ENCODE measurements around the gene ALKBH3. TPM values are rescaled to one million over a fixed set of nuclear protein-coding genes. Genes with fewer than 3 reads are reported as not detected.

ALKBH3 gene
- total RNA-seq, 4 donors from 2014 or later = 17.4 to 38.2 (median 24.6) TPM

DNA sequence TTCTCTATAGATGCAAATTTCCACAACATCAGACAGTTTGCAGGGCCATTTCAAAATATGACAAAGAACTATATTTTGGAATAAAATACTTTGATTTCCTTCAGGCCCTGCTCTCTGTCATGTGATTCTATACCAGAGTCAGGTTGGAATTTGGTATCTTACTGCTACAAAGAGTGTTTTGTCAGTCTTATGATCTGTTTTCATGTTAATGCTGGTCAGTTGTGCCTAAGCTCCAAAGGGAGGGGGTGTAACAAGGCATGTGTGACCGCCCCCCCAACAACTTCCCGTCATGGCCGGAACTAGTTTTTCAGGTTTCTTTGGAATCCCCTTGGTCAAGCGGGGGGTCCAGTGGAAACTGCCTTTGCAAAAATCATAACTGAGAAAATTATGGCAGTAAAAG is 76.9 kb downstream of the ALKBH3 start:
- Histone ChIP-seq H3K36me3 (no peaks in the 10 kb centered on the region), H3K4me1 (peaks cover 2 to 6% (median 4%) of the 10 kb centered on the region in 4 donors), H3K27ac (replicated peaks in 1 of 4) (no peak overlapping the region), H3K9me3 (no peaks in the 10 kb centered on the region), H3K27me3 (no peaks in the 10 kb centered on the region), H3K4me3 (no peak overlapping the region)
- 87% methylated on average over 4 of the region's 4 CpGs for WGBS
- DNase-seq (ENCODE audit: extremely low spot score) = no peak
- TF ChIP-seq POLR2A (IDR thresholded peaks at IDR 0.05; ENCODE audit: low read depth) = no peak
- no peak for TF ChIP-seq POLR2AphosphoS5 (IDR thresholded peaks at IDR 0.05)
- no peak for TF ChIP-seq EP300 (IDR thresholded peaks at IDR 0.05)
- TF ChIP-seq, protein P1, sequence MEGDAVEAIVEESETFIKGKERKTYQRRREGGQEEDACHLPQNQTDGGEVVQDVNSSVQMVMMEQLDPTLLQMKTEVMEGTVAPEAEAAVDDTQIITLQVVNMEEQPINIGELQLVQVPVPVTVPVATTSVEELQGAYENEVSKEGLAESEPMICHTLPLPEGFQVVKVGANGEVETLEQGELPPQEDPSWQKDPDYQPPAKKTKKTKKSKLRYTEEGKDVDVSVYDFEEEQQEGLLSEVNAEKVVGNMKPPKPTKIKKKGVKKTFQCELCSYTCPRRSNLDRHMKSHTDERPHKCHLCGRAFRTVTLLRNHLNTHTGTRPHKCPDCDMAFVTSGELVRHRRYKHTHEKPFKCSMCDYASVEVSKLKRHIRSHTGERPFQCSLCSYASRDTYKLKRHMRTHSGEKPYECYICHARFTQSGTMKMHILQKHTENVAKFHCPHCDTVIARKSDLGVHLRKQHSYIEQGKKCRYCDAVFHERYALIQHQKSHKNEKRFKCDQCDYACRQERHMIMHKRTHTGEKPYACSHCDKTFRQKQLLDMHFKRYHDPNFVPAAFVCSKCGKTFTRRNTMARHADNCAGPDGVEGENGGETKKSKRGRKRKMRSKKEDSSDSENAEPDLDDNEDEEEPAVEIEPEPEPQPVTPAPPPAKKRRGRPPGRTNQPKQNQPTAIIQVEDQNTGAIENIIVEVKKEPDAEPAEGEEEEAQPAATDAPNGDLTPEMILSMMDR (IDR thresholded peaks at IDR 0.05) = no peak
- intact Hi-C loops (cut with DNase I) = no loop called here

DNA sequence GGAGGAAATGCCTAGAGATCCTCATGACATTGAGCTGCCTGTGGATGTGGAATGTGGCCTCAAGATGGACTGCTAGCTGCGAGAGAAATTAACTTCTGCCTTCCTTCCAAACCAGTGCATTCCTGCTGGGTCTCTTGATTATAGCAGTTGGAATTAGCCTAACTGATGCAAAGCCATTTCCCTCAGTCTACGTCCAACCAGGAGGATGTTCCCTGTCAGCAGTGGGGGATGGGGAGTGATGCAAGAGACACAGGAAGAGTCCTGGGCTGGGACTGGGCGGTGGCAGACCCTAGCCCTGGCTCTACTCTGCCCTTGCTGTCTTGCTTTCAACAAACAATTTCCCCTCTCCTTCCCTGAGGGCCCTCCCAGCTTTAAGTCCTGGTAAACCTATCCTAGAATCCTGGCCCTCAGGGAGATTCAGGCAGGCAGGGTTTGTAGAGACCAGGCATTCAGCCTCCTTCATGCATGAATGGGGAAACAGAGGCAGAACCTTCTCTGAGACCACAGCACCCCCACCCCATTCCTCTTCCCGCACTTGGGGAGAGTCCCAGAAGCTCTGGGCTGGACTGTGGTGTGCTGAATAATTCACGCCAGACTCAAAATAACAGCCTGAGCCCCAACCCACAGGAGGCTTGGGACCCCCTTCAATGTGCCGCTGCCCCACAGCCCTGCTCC is 78.8 kb downstream of the ALKBH3 start:
- no peaks in the 10 kb centered on the region for H3K9me3 ChIP-seq
- no peak overlapping the region for H3K27ac ChIP-seq (replicated peaks in 1 of 4)
- 64% methylated on average over 5 of the region's 6 CpGs for WGBS
- DNase-seq (ENCODE audit: extremely low spot score) = no peak
- H3K36me3 ChIP-seq = no peaks in the 10 kb centered on the region
- no peaks in the 10 kb centered on the region for H3K27me3 ChIP-seq
- TF ChIP-seq, protein P1 (IDR thresholded peaks at IDR 0.05) = no peak
- no peak for TF ChIP-seq POLR2A (IDR thresholded peaks at IDR 0.05; ENCODE audit: low read depth)
- TF ChIP-seq EP300 (IDR thresholded peaks at IDR 0.05) = no peak
- peaks cover 5 to 9% (median 6%) of the 10 kb centered on the region in 4 donors for H3K4me1 ChIP-seq
- intact Hi-C loops (cut with DNase I) = no loop called here
- no peak overlapping the region for H3K4me3 ChIP-seq

DNA sequence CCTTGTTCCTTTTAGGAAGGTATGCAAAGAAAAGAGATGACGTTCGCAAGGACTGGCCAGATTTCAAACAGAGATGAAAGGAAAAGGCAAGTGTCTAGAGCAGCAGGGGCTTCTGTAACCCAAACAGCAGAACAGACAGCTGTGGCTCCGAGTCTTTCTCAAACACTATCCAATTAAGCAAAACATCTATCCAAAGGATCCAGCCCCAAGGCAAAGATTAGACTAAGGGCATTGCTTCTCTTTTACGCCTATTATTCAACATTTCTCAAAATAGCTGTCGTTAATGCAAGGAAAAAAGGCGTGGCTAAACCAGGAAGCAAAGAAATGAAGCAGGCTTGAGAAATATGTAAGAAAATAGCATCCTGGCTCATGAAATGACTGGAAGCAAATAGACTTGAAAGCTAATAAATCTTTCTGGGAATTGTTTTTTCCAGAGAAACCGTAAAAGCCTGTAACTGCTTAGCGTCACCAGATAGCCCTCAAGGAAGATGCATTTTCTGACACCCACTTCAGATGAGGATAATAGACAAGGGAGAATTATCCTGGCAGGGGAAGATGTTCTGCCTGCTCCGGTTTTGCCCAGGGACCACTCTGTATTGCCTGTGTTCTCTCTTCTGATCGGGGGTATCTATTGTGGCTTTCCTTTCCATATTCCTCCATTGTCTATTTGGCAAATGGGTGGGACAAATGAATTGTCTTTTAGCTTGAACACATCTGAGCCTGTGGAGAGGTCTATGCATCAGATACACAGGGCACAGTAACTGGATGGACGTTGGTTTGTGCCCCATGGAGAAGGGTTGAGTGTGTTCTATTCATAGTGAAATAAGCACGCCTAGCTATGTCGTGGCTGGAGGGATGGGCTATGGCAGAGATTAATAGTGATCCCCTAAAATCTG is 82.0 kb downstream of the ALKBH3 start:
- WGBS = 45% methylated on average over 12 of the region's 13 CpGs
- TF ChIP-seq POLR2A (IDR thresholded peaks at IDR 0.05; ENCODE audit: low read depth) (no peak), POLR2AphosphoS5 (IDR thresholded peaks at IDR 0.05) (no peak), EP300 (IDR thresholded peaks at IDR 0.05) (no peak)
- TF ChIP-seq, protein P1 (IDR thresholded peaks at IDR 0.05) = no peak
- Histone ChIP-seq H3K4me3 (no peak overlapping the region), H3K27ac (replicated peaks in 1 of 4) (no peak overlapping the region), H3K36me3 (no peaks in the 10 kb centered on the region), H3K9me3 (no peaks in the 10 kb centered on the region), H3K27me3 (no peaks in the 10 kb centered on the region), H3K4me1 (peaks cover 0 to 9% (median 6%) of the 10 kb centered on the region in 4 donors)
- intact Hi-C loops (cut with DNase I) = no loop called here
- no peak for DNase-seq (ENCODE audit: extremely low spot score)

DNA sequence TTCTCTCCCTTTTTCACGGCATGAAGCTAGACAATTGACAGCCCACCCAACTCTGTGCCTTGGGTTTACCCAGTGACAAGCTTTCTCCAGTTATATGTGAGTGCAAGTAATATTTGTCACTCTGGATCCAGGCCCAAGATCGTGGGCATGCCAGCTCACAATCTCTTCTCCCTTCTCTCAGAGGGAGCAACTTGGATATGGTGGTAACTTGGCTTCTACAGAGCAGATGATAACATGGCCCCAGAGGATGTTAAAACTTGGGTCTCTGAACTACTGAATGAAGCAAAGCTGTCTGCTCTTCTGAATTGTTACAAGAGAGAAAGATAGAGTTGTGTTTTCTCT is 82.6 kb downstream of the ALKBH3 start:
- Histone ChIP-seq H3K4me3 (no peak overlapping the region), H3K4me1 (peaks cover 0 to 9% (median 6%) of the 10 kb centered on the region in 4 donors), H3K9me3 (no peaks in the 10 kb centered on the region), H3K27ac (replicated peaks in 1 of 4) (no peak overlapping the region), H3K27me3 (no peaks in the 10 kb centered on the region), H3K36me3 (no peaks in the 10 kb centered on the region)
- 65% methylated on average over 2 of the region's 2 CpGs for whole genome bisulfite sequencing
- no peak for DNase-seq (ENCODE audit: extremely low spot score)
- intact Hi-C loops (cut with DNase I) = no loop called here
- TF ChIP-seq POLR2AphosphoS5 (IDR thresholded peaks at IDR 0.05) (no peak), EP300 (IDR thresholded peaks at IDR 0.05) (no peak), POLR2A (IDR thresholded peaks at IDR 0.05; ENCODE audit: low read depth) (no peak)
- TF ChIP-seq, protein P1 (IDR thresholded peaks at IDR 0.05) = no peak

Measured in esophagus muscularis mucosa (tissue), 4 donors.